A549 (cell line): ENCODE results near the gene B9D2. TPM values are rescaled to one million over a fixed set of nuclear protein-coding genes. Genes with fewer than 3 reads are reported as not detected.

ENCODE experiments used
- ATAC-seq, 2 experiments: fragments of 200-7000 bp in 1 of 2; fragments of >200 bp in 1 of 2; cut with Nextera tagmentation in 1 of 2; cut with Tn5 transposase in 1 of 2; 3 replicates each; pipeline versions ENCODE4 v1.8.0 to v1.9.1; 2018 to 2020; ENCODE audit warnings: mild to moderate bottlenecking in 1 of 2, moderate library complexity in 1 of 2
- CTCF ChIA-PET: fragments of 300-600 bp; sonication (Branson Sonifier 250); formaldehyde crosslinking; extraction: SDS; loops from one replicate; lab custom pipeline; 2021; ENCODE audit warnings: antibody characterized with exemption, inconsistent platforms; lab: Yijun Ruan, JAX
- POLR2A ChIA-PET: fragments of 350-600 bp; formaldehyde crosslinking; extraction: SDS; loops from one replicate; lab custom pipeline; 2021; ENCODE audit warnings: antibody characterized with exemption, inconsistent platforms; lab: Yijun Ruan, JAX
- DNase-seq, 2 experiments: peaks; one replicate each; pipeline versions ENCODE4 v3.0.0 to v3.0.0-alpha.2; 2011 to 2016; ENCODE audit warnings: low read depth in 1 of 2, low spot score in 1 of 2
- FAIRE-seq: peaks from 2 replicates; lab custom pipeline; 2011; peaks lifted over from hg19 to GRCh38; lab: Jason Lieb, UNC
- H3K27ac ChIP-seq, 2 experiments: fragments of >200 bp; sonication (Bioruptor Twin); formaldehyde crosslinking; 3 replicates each; pipeline ENCODE4 v1.5.1; 2016 to 2017
- H3K4me1 ChIP-seq: fragments of >200 bp; sonication (Bioruptor Twin); formaldehyde crosslinking; 3 replicates; pipeline ENCODE4 v1.6.1; 2016
- H3K4me2 ChIP-seq: fragments of >200 bp; sonication (Bioruptor Twin); formaldehyde crosslinking; 3 replicates; pipeline ENCODE4 v1.6.1; 2016
- H3K4me3 ChIP-seq: fragments of >200 bp; sonication (Bioruptor Twin); formaldehyde crosslinking; 3 replicates; pipeline ENCODE4 v1.5.1; 2016
- H3K9me3 ChIP-seq: fragments of >200 bp; sonication (Bioruptor Twin); formaldehyde crosslinking; 3 replicates; pipeline ENCODE4 v1.6.1; 2016
- BHLHE40 ChIP-seq: IDR thresholded peaks from 2 replicates; pipeline ENCODE4 v1.6.1; 2012; ENCODE audit warnings: low read depth, low read length, inconsistent platforms
- CBX2 ChIP-seq: fragments of 200-600 bp; sonication (generic); IDR thresholded peaks from 2 replicates; pipeline ENCODE4 v1.6.1; 2016; ENCODE audit warnings: low read depth, mild to moderate bottlenecking, borderline replicate concordance
- CBX8 ChIP-seq: fragments of 200-600 bp; sonication (generic); IDR thresholded peaks from 2 replicates; pipeline ENCODE4 v1.6.1; 2016
- CHD4 ChIP-seq: fragments of 200-600 bp; sonication (generic); IDR thresholded peaks from 2 replicates; pipeline ENCODE4 v1.6.1; 2016; ENCODE audit warnings: antibody characterized with exemption, mild to moderate bottlenecking, borderline replicate concordance
- EHF ChIP-seq: fragments of 250-450 bp; sonication (Bioruptor Pico); IDR thresholded peaks from 2 replicates; pipeline ENCODE4 v1.5.0; 2020; ENCODE audit warnings: mild to moderate bottlenecking
- EHMT2 ChIP-seq: fragments of 200-600 bp; sonication (generic); IDR thresholded peaks from 2 replicates; pipeline ENCODE4 v1.6.1; 2016; ENCODE audit warnings: antibody characterized with exemption, low read depth, mild to moderate bottlenecking, moderate library complexity
- EP300 ChIP-seq, 2 experiments: fragments of >200 bp; sonication (Bioruptor Twin); formaldehyde crosslinking; IDR thresholded peaks; 2 replicates in 1 of 2; 3 replicates in 1 of 2; pipeline ENCODE4 v1.6.1; 2016 to 2017
- FOXS1 ChIP-seq: fragments of 250-450 bp; sonication (Bioruptor Pico); IDR thresholded peaks from 2 replicates; pipeline ENCODE4 v1.5.0; 2020; ENCODE audit warnings: mild to moderate bottlenecking, moderate library complexity
- HEYL ChIP-seq: fragments of 250-450 bp; sonication (Bioruptor Pico); IDR thresholded peaks from 2 replicates; pipeline ENCODE4 v1.8.0; 2021; ENCODE audit warnings: mild to moderate bottlenecking, moderate library complexity
- HOXB13 ChIP-seq: fragments of 250-450 bp; sonication (Bioruptor Pico); IDR thresholded peaks from 2 replicates; pipeline ENCODE4 v1.5.0; 2020; ENCODE audit warnings: low read depth, mild to moderate bottlenecking, moderate library complexity
- HOXB5 ChIP-seq: fragments of 250-450 bp; sonication (Bioruptor Pico); IDR thresholded peaks from 2 replicates; pipeline ENCODE4 v1.5.0; 2020; ENCODE audit warnings: mild to moderate bottlenecking, moderate library complexity
- MAZ ChIP-seq: fragments of 150-350 bp; IDR thresholded peaks from 2 replicates; pipeline ENCODE4 v1.6.1; 2014; ENCODE audit warnings: antibody characterized with exemption, low read depth, low read length, borderline replicate concordance
- MYC ChIP-seq: IDR thresholded peaks from 2 replicates; pipeline ENCODE4 v1.6.1; 2012; ENCODE audit warnings: mild to moderate bottlenecking, inconsistent platforms, low read length, improper control_type of control experiment, borderline replicate concordance
- NR3C1 ChIP-seq: fragments of >200 bp; sonication (Bioruptor Twin); formaldehyde crosslinking; IDR thresholded peaks from 3 replicates; pipeline ENCODE4 v1.6.1; 2017
- POLR2AphosphoS2 ChIP-seq: conservative IDR thresholded peaks from 2 replicates; pipeline ENCODE4 v1.6.1; 2012; ENCODE audit warnings: low read length, improper control_type of control experiment, inconsistent platforms
- RARB ChIP-seq: fragments of 250-450 bp; sonication (Bioruptor Pico); IDR thresholded peaks from 2 replicates; pipeline ENCODE4 v1.8.0; 2021; ENCODE audit warnings: mild to moderate bottlenecking, moderate library complexity
- RFX5 ChIP-seq: fragments of 450-650 bp; IDR thresholded peaks from 2 replicates; pipeline ENCODE4 v1.7.1; 2014; ENCODE audit warnings: antibody characterized with exemption, mild to moderate bottlenecking, moderate library complexity
- TFCP2L1 ChIP-seq: fragments of 250-450 bp; sonication (Bioruptor Pico); IDR thresholded peaks from 2 replicates; pipeline ENCODE4 v1.5.0; 2021; ENCODE audit warnings: mild to moderate bottlenecking
- TP53 ChIP-seq: fragments of 250-450 bp; sonication (Bioruptor Pico); IDR thresholded peaks from 2 replicates; pipeline ENCODE4 v1.5.0; 2021; ENCODE audit warnings: mild to moderate bottlenecking, moderate library complexity
- ZFP36 ChIP-seq: fragments of 450-650 bp; IDR thresholded peaks from 2 replicates; pipeline ENCODE4 v1.6.1; 2014; ENCODE audit warnings: borderline replicate concordance; ENCODE audit not compliant: partially characterized antibody
- ZNF302 ChIP-seq: fragments of 250-450 bp; sonication (Bioruptor Pico); IDR thresholded peaks from 2 replicates; pipeline ENCODE4 v1.9.0; 2021; ENCODE audit warnings: inconsistent platforms, mild to moderate bottlenecking, moderate library complexity
- WGBS: methylation state at CpG from one replicate; pipeline ENCODE4 v1.1.6; 2017; ENCODE audit errors: missing lambda C conversion rate; 5-methylcytosine and 5-hydroxymethylcytosine counted together
- polyA plus RNA-seq, 4 experiments: library from polyadenylated mRNA; depleted of rRNA in 3 of 4; stranded (reverse); fragments of >200 nt; fragmentation: RNase III in 1 of 4; extraction: RNeasy Plus Mini Kit Qiagen cat#74134 plus additional on column Dnase treatment in 1 of 4; gene quantifications; 2 replicates in 3 of 4; 3 replicates in 1 of 4; pipeline ENCODE4 v1.2.3, GENCODE V29; 2011 to 2017
- TF ChIP-seq, protein P1 (sequence below): fragments of 250-450 bp; sonication (Bioruptor Pico); IDR thresholded peaks from 2 replicates; pipeline ENCODE4 v1.5.0; 2021; ENCODE audit warnings: mild to moderate bottlenecking, moderate library complexity, borderline replicate concordance
- TF ChIP-seq, protein P2 (sequence below): fragments of 150-350 bp; IDR thresholded peaks from 2 replicates; pipeline ENCODE4 v1.6.1; 2014; ENCODE audit warnings: low read depth, mild to moderate bottlenecking, low read length
- TF ChIP-seq, protein P3 (sequence below): IDR thresholded peaks from 2 replicates; pipeline ENCODE4 v1.6.1; 2012
- TF ChIP-seq, protein P4 (sequence below): IDR thresholded peaks from 2 replicates; pipeline ENCODE4 v1.6.1; 2012

The B9D2 gene
- polyA plus RNA-seq, 2 of the 4 experiments (the other 2 are of a cell fraction): 19.6 to 22.5 TPM

DNA sequence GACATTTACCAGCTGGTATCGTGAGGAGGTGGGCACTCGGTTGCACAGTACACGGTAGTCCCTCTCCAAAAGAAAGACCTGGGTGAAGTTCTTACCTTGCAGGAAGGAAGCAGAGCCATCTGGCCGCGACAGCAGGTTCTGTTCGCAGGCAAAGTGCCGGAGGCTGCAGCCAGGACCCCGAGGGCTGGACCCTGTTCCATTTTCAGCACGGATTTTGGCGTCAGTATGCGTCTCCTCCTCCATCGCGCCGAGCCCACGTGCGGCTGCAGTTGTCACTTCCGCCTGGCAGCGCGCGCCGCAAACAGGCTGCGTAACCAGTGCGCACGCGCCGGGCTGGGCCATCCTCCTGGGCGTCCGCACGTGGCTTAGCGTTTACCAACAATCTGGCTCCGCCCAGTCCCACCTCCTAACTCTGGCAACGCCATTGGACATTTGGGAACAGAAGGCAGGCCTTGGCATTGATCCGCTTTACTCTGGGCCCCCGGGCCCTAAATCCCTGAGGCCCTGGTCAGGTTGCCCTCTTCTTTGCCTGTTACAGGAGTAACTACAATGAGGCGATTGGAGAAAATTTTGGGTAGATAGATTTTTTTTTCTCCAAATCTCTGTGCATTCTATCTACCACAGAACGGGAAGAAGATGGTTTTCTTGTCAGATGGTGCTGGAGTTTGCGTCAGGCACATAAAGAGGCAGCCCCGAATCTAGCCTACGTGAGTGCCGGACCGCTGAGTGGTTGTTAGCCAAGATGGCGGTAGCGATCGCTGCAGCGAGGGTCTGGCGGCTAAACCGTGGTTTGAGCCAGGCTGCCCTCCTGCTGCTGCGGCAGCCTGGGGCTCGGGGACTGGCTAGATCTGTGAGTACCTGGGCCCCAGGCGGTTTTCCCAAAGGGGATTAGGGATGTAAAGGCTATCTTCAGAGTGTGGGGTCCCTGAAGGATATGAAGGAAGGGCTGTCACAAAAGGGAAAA lies 33.4 kb upstream of the B9D2 start, which contains the start of the genes BCKDHA and EXOSC5 (continued):
- TF ChIP-seq EHMT2: no peak
- TF ChIP-seq CBX2: no peak
- TF ChIP-seq EHF (CRISPR knock-in tag): peak; percentile 92
- peak; percentile 68 for TF ChIP-seq RFX5

DNA sequence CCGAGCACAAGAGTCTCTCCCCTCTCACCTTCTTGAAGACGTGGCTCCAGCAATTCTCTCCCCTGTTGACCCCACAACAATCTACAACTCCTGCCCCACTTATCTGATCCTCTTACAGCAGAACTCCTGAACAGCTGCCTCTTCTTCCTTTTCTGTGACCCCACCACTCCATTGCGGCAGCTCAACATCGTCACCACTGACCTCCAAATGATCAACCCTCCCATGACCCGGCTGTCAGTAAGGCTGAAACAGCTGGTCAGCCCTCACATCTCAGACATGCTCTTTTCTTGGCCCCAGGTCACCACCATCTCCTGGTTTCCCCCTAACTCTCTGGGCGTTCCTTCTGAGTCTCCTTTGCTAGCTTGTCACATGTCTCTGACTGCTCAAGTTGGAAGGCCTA lies 31.4 kb upstream of the B9D2 start:
- POLR2A ChIA-PET: interaction anchor here (1.0 to 1.6 kb wide), 2 partner anchors 31 to 44 kb away, joined by 3 to 4 read pairs; partner anchors contain the start of genes B9D2 and DMAC2
- DNase-seq (no peak), ATAC-seq (no peak), FAIRE-seq (no peak)
- Histone ChIP-seq H3K4me1 (peaks cover 20% of the 10 kb centered on the region), H3K27ac (no peak overlapping the region), H3K9me3 (no peaks in the 10 kb centered on the region), H3K4me3 (no peak overlapping the region), H3K4me2 (peak overlapping the region; percentile 88; the same call in 1 of the 3 replicates)
- 77% methylated on average over 6 of the region's 6 CpGs for WGBS
- TF ChIP-seq EP300 (IDR thresholded peaks at IDR 0.05): no peak
- no peak for TF ChIP-seq BHLHE40
- TF ChIP-seq HOXB5: no peak
- no peak for TF ChIP-seq NR3C1
- TF ChIP-seq MYC: no peak
- no peak for TF ChIP-seq RFX5
- TF ChIP-seq, protein P1, sequence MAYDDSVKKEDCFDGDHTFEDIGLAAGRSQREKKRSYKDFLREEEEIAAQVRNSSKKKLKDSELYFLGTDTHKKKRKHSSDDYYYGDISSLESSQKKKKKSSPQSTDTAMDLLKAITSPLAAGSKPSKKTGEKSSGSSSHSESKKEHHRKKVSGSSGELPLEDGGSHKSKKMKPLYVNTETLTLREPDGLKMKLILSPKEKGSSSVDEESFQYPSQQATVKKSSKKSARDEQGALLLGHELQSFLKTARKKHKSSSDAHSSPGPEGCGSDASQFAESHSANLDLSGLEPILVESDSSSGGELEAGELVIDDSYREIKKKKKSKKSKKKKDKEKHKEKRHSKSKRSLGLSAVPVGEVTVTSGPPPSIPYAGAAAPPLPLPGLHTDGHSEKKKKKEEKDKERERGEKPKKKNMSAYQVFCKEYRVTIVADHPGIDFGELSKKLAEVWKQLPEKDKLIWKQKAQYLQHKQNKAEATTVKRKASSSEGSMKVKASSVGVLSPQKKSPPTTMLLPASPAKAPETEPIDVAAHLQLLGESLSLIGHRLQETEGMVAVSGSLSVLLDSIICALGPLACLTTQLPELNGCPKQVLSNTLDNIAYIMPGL: no peak
- TF ChIP-seq RARB: no peak
- no peak for TF ChIP-seq FOXS1 (CRISPR knock-in tag)
- TF ChIP-seq, protein P2, sequence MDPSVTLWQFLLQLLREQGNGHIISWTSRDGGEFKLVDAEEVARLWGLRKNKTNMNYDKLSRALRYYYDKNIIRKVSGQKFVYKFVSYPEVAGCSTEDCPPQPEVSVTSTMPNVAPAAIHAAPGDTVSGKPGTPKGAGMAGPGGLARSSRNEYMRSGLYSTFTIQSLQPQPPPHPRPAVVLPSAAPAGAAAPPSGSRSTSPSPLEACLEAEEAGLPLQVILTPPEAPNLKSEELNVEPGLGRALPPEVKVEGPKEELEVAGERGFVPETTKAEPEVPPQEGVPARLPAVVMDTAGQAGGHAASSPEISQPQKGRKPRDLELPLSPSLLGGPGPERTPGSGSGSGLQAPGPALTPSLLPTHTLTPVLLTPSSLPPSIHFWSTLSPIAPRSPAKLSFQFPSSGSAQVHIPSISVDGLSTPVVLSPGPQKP: no peak
- TF ChIP-seq EHMT2: no peak
- no peak for TF ChIP-seq TFCP2L1
- no peak for TF ChIP-seq ZNF302
- no peak for TF ChIP-seq CHD4
- TF ChIP-seq, protein P3, sequence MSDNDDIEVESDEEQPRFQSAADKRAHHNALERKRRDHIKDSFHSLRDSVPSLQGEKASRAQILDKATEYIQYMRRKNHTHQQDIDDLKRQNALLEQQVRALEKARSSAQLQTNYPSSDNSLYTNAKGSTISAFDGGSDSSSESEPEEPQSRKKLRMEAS: no peak
- CTCF ChIA-PET: interaction anchor here (0.8 to 3.1 kb wide), 5 partner anchors 12 to 48 kb away, joined by 3 to 15 read pairs (median 5); partner anchors contain the start of genes ERICH4 and TGFB1

DNA sequence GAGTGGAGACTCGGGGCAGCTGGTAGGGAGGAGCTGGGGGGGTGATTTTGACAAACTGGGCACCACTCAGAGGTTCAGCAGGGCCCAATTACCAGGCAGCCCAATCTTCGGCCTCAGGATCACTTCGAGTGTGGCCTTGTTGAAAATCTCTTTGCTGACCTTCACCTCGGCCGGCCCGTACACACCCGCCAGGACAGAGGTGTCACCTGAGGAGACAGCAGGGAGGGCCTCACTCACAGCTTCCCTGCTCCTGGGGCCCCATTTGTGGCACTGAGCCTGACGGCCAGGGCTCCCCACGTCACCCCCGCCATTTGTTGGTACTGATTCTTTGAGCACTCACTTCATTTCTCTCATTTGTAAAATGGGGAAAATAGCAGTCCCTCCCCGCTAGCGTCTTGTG lies 28.8 kb upstream of the B9D2 start:
- no peak overlapping the region for H3K4me3 ChIP-seq
- H3K9me3 ChIP-seq: no peaks in the 10 kb centered on the region
- no peak for FAIRE-seq
- no peak overlapping the region for H3K27ac ChIP-seq
- no peak for DNase-seq
- 89% methylated on average over 12 of the region's 12 CpGs for WGBS
- H3K4me1 ChIP-seq: peaks cover 11% of the 10 kb centered on the region; the same call in 2 of the 3 replicates
- POLR2A ChIA-PET: interaction anchor here (1.4 kb wide), 1 partner anchor 46 kb away, joined by 5 read pairs; the partner anchor contains the start of gene DMAC2
- no peak overlapping the region for H3K4me2 ChIP-seq
- CTCF ChIA-PET: interaction anchor here (0.6 to 3.1 kb wide), 10 partner anchors 11 to 428 kb away, joined by 3 to 15 read pairs (median 4); partner anchors contain the start of genes TGFB1 and TMEM91
- no peak for ATAC-seq
- TF ChIP-seq HOXB13 (no peak), ZFP36 (no peak), CBX8 (no peak), FOXS1 (CRISPR knock-in tag) (no peak), TP53 (CRISPR knock-in tag) (no peak), ZNF302 (no peak), MAZ (no peak), HEYL (CRISPR knock-in tag) (no peak), CHD4 (no peak), POLR2AphosphoS2 (no peak), HOXB5 (no peak)
- TF ChIP-seq, protein P4, sequence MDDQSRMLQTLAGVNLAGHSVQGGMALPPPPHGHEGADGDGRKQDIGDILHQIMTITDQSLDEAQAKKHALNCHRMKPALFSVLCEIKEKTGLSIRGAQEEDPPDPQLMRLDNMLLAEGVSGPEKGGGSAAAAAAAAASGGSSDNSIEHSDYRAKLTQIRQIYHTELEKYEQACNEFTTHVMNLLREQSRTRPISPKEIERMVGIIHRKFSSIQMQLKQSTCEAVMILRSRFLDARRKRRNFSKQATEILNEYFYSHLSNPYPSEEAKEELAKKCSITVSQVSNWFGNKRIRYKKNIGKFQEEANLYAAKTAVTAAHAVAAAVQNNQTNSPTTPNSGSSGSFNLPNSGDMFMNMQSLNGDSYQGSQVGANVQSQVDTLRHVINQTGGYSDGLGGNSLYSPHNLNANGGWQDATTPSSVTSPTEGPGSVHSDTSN: no peak
